ENCODE data around the gene HSPA8. TPM values are rescaled to one million over a fixed set of nuclear protein-coding genes. Genes with fewer than 3 reads are reported as not detected.
A peak's percentile ranks its signal among the peaks of the same experiment; 100 is the strongest.

HSPA8 gene
- 1,453 and 1,464 TPM in 2 replicates for total RNA-seq (ENCODE audit: low replicate concordance)

DNA sequence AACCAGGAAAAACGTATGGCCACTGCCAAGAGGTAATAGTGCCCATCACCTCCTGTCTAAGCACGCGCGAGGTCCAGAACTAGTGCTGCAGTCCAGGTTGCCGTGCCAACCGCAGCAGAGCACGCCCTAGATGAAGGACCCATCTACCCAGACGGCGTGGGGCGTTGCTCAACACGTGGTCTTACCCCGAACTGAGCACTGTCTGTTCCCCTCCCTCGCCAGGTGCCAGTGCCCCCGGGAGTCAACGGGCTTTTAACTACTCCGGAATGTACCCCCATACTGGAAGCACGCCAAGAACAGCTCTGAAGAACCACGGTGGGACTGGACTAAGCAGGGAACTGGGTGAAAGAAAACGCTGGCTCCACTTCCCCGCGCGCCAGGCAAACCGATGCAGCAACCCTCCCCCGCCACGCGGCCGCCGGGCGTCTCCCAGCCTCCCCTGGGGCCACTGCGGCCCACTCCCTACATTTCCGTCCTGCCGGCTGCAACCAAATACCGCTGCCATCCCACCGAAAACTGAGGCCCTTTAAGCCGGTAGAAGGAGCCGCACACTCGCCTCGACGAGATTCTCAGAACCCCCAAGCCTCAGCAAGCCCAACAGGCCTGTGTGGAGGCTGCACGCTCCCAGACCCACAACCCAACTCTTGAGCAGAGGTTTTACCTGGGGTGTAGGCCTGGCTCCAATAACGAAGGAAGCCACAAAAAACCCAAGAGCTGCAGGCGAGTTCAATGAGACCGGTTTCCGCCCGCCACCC is at the start of gene HSPA8:
Gene HSPA8, minus strand, starts transcription at position 734 of the 755 bp plus-strand sequence. CDS start 812 bp downstream, outside the sequence.
- Histone ChIP-seq H3K27ac (peak within 1 kb of the TSS; percentile 99), H3K27me3 (no peaks in the 10 kb centered on the region), H3K4me1 (peaks cover 33% of the 10 kb centered on the region), H3K79me2 (ENCODE audit: low read depth) (peaks cover 93% of the 10 kb centered on the region), H3K4me3 (peak within 1 kb of the TSS; percentile 96), H3K4me2 (peak within 1 kb of the TSS; percentile 91), H3K9me3 (ENCODE audit: low read depth) (no peaks in the 10 kb centered on the region), H4K20me1 (ENCODE audit: low read depth) (peaks cover 50% of the 10 kb centered on the region), H2AFZ (replicated peaks) (peak within 1 kb of the TSS; percentile 68), H3K9ac (peak within 1 kb of the TSS; percentile 99), H3K36me3 (peaks cover 5% of the 10 kb centered on the region), H3F3A (ENCODE audit: low read depth) (peaks cover 58% of the 10 kb centered on the region)
- H3K27me3 Mint-ChIP-seq (ENCODE audit: insufficient read depth, low read depth) = peaks cover 4% of the 10 kb centered on the region
- peaks cover 67% of the 10 kb centered on the region for H3K4me1 Mint-ChIP-seq
- peaks cover 42% of the 10 kb centered on the region for H3K36me3 Mint-ChIP-seq
- TF ChIP-seq, protein P1, sequence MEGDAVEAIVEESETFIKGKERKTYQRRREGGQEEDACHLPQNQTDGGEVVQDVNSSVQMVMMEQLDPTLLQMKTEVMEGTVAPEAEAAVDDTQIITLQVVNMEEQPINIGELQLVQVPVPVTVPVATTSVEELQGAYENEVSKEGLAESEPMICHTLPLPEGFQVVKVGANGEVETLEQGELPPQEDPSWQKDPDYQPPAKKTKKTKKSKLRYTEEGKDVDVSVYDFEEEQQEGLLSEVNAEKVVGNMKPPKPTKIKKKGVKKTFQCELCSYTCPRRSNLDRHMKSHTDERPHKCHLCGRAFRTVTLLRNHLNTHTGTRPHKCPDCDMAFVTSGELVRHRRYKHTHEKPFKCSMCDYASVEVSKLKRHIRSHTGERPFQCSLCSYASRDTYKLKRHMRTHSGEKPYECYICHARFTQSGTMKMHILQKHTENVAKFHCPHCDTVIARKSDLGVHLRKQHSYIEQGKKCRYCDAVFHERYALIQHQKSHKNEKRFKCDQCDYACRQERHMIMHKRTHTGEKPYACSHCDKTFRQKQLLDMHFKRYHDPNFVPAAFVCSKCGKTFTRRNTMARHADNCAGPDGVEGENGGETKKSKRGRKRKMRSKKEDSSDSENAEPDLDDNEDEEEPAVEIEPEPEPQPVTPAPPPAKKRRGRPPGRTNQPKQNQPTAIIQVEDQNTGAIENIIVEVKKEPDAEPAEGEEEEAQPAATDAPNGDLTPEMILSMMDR (IDR thresholded peaks at IDR 0.05) = no peak
- no peak for TF ChIP-seq EZH2phosphoT487 (IDR thresholded peaks at IDR 0.05)
- no peak for TF ChIP-seq EZH2 (IDR thresholded peaks at IDR 0.05)
- H3K27ac Mint-ChIP-seq = peak within 1 kb of the TSS; percentile 100
- peak within 1 kb of the TSS; percentile 93 for H3K4me3 Mint-ChIP-seq
- peak; percentile 54 for DNase-seq (ENCODE audit: low spot score)
- no peaks in the 10 kb centered on the region for H3K9me3 Mint-ChIP-seq

DNA sequence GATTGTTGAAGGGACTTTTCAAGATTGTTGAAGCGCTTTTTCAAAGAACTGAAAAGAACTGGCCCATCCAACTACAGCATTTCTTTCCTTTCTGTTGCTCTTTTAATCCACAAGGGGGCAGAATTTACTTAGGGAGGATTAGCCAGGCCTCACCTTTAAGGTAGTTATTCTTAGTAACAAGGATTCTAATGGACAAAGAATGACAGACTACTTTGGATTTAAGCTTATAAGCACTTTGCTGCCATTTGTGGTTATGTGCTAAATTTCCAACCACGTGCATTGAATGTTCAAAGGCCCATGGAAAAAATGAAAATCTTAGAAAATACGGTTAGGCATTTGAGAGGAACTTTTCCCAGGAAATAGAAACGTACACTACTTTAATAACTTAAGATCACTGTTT is 49.5 kb upstream of the HSPA8 start:
- DNase-seq (ENCODE audit: low spot score) = peak; percentile 70
- Histone ChIP-seq H3K27me3 (no peaks in the 10 kb centered on the region), H3F3A (ENCODE audit: low read depth) (no peaks in the 10 kb centered on the region), H3K79me2 (ENCODE audit: low read depth) (no peaks in the 10 kb centered on the region), H3K36me3 (no peaks in the 10 kb centered on the region), H3K4me1 (no peaks in the 10 kb centered on the region), H3K4me2 (no peak overlapping the region), H4K20me1 (ENCODE audit: low read depth) (no peaks in the 10 kb centered on the region), H3K9ac (no peak overlapping the region), H3K9me3 (ENCODE audit: low read depth) (no peaks in the 10 kb centered on the region), H2AFZ (replicated peaks) (no peak overlapping the region), H3K4me3 (no peak overlapping the region), H3K27ac (no peak overlapping the region)
- Mint-ChIP-seq H3K36me3 (peaks cover 2% of the 10 kb centered on the region), H3K4me1 (peaks cover 3% of the 10 kb centered on the region), H3K27ac (no peak overlapping the region), H3K9me3 (peaks cover 3% of the 10 kb centered on the region), H3K4me3 (no peak overlapping the region), H3K27me3 (ENCODE audit: insufficient read depth, low read depth) (peaks cover 4% of the 10 kb centered on the region)
- TF ChIP-seq EZH2phosphoT487 (IDR thresholded peaks at IDR 0.05) (no peak), EZH2 (IDR thresholded peaks at IDR 0.05) (no peak)
- TF ChIP-seq, protein P1 (IDR thresholded peaks at IDR 0.05) = peak; percentile 93

- Histone ChIP-seq H3K79me2 (ENCODE audit: low read depth) (no peaks in the 10 kb centered on the region), H3K4me3 (no peak overlapping the region), H3K4me2 (no peak overlapping the region), H3K36me3 (no peaks in the 10 kb centered on the region), H3K9me3 (ENCODE audit: low read depth) (no peaks in the 10 kb centered on the region), H3K4me1 (no peaks in the 10 kb centered on the region), H3F3A (ENCODE audit: low read depth) (no peaks in the 10 kb centered on the region), H4K20me1 (ENCODE audit: low read depth) (no peaks in the 10 kb centered on the region), H3K27ac (no peak overlapping the region), H2AFZ (replicated peaks) (no peak overlapping the region), H3K27me3 (no peaks in the 10 kb centered on the region), H3K9ac (no peak overlapping the region)
- Mint-ChIP-seq H3K4me1 (peaks cover 3% of the 10 kb centered on the region), H3K36me3 (no peaks in the 10 kb centered on the region), H3K4me3 (no peak overlapping the region), H3K9me3 (no peaks in the 10 kb centered on the region), H3K27ac (no peak overlapping the region), H3K27me3 (ENCODE audit: insufficient read depth, low read depth) (peaks cover 6% of the 10 kb centered on the region)
- TF ChIP-seq EZH2 (IDR thresholded peaks at IDR 0.05) = no peak
- TF ChIP-seq EZH2phosphoT487 (IDR thresholded peaks at IDR 0.05) = no peak
- TF ChIP-seq, protein P1 (IDR thresholded peaks at IDR 0.05) = no peak
- no peak for DNase-seq (ENCODE audit: low spot score)
These were observed 48.5 kb upstream of the HSPA8 start for GRCh38 chr11:123110397-123110796.
